ENCODE data around the gene HPSE2.

DNA sequence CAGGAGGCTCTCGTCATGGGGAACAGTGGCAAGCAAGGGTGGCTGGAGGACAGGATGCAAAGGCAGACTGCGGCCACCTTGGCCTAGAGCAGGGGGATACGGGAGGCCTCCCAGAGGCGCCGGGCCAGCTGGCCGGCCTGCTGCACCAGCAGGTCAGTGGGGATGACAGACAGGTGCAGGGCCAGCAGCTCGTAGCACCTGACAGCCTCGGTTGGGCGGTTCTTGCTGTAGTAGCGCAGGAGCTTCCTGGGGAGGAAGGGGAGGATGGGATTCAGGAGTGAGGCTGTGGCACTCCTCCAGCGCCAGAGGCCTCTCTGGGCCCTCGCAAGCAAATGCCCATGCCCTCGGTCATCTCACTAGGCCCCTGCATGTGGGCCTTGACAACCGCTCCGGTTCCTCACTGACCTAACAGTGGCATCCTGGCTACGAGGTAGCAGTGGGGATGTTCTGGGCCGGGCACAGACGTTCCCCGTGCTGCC, 818.1 kb downstream of the HPSE2 start:
- TF ChIP-seq, protein P1, sequence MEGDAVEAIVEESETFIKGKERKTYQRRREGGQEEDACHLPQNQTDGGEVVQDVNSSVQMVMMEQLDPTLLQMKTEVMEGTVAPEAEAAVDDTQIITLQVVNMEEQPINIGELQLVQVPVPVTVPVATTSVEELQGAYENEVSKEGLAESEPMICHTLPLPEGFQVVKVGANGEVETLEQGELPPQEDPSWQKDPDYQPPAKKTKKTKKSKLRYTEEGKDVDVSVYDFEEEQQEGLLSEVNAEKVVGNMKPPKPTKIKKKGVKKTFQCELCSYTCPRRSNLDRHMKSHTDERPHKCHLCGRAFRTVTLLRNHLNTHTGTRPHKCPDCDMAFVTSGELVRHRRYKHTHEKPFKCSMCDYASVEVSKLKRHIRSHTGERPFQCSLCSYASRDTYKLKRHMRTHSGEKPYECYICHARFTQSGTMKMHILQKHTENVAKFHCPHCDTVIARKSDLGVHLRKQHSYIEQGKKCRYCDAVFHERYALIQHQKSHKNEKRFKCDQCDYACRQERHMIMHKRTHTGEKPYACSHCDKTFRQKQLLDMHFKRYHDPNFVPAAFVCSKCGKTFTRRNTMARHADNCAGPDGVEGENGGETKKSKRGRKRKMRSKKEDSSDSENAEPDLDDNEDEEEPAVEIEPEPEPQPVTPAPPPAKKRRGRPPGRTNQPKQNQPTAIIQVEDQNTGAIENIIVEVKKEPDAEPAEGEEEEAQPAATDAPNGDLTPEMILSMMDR (IDR thresholded peaks at IDR 0.05; ENCODE audit: low read depth, low read length): no peak
- TF ChIP-seq EZH2phosphoT487 (IDR thresholded peaks at IDR 0.05; ENCODE audit: low read depth): no peak
